KG1 (cell line): ENCODE measurements around the gene NUMB.
A peak's percentile ranks its signal among the peaks of the same experiment; 100 is the strongest.

Source experiments
- DNase-seq: peaks from one replicate; lab custom pipeline; 2025; lab: John Stamatoyannopoulos, UW

The NUMB gene

GRCh38 chr14:73458183-73458976 lies at the start of gene NUMB:
Gene NUMB, minus strand, starts transcription at chr14:73458546. Its CDS starts 102,795 bp downstream, at chr14:73355751.
- peak; percentile 94 for DNase-seq

GRCh38 chr14:73503648-73504047 lies 45.3 kb upstream of the NUMB start:
- no peak for DNase-seq

GRCh38 chr14:73502017-73502619 lies 43.8 kb upstream of the NUMB start:
- DNase-seq: no peak

- DNase-seq: no peak
These were observed 42.0 kb upstream of the NUMB start for GRCh38 chr14:73500360-73500759.

GRCh38 chr14:73494593-73494992 lies 36.2 kb upstream of the NUMB start:
- no peak for DNase-seq

DNA sequence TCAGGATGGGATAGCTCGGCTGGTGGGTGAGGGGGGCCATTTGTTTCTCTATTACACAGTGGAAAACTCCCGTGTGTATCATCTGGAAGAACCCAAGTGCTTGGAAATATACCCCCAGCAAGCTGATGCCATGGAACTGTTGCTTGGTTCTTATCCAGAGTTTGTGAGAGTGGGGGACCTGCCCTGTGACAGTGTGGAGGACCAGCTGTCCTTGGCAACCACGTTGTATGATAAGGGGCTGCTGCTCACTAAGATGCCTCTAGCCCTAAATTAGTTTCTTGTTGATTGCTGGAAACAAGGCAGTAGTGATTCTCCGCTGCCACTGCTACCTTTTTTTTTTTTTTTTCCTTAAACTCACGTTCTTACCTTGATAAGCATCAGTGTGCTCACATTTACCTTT lies 34.3 kb upstream of the NUMB start:
- DNase-seq: no peak

- no peak for DNase-seq
These were observed 33.8 kb upstream of the NUMB start for GRCh38 chr14:73492043-73492552.

GRCh38 chr14:73491256-73492042 lies 33.1 kb upstream of the NUMB start:
- DNase-seq: no peak

DNA sequence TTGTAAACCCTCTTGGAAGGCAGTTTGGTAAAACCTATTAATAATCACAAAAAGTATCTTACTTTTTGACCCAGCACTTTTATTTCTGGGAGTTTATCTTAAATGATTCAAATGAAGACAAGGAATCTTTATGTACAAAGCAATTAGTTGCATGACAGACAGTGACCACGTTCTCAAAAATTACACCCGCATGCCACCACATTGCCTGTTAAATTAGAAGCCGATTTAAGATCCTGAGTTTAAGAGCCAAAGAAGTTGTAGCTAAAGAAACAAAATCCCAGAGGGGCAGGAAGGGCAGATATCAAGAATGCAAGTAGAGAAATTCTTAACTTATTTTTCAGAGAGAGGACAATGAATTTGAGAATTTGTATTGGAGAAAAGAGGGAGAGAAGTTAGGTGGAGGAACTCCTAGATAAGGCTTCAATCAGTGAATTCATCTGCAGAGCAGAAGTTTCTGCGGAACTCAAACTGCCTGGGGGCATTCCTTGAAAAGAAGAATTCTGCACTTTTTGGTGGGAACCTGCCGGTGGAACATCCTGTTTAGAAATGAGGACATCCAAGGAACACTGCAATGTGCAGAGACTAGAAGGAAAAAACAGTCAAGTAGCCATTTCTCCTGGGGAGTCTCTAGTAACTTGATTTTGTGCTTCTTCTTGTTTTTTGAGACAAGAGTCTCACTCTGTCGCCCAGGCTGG lies 31.3 kb upstream of the NUMB start:
- DNase-seq: no peak

- no peak for DNase-seq
These were observed 20.3 kb upstream of the NUMB start for GRCh38 chr14:73478684-73479083.

DNA sequence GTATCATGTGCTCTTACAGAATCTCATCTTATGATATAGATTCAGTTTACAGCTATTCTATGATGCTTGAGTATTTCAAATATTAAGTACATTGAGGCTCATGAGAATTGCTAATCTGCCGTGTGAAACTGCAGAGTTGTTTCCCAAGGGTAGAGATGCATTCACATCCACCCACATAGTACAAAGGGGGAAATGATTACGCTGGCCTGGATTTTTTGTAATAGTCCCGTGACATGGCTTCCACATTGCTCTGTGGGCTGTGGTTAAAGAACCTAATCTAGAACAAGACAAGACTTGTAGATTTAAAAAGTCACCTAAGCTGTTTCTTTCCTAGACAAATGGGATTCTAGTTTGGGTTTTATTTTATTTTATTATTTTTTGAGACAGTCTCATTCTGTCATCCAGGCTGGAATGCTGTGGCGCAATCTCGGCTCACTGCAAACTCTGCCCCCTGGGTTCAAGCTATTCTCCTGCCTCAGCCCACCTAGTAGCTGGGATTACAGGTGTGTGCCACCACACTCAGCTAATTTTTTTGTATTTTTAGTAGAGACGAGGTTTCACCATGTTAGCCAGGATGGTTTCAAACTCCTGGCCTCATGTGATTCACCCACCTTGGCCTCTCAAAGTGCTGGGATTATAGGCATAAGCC lies 19.4 kb upstream of the NUMB start:
- no peak for DNase-seq

GRCh38 chr14:73476451-73476931 lies 18.1 kb upstream of the NUMB start:
- DNase-seq: no peak

GRCh38 chr14:73474952-73475351 lies 16.6 kb upstream of the NUMB start:
- DNase-seq: no peak

DNA sequence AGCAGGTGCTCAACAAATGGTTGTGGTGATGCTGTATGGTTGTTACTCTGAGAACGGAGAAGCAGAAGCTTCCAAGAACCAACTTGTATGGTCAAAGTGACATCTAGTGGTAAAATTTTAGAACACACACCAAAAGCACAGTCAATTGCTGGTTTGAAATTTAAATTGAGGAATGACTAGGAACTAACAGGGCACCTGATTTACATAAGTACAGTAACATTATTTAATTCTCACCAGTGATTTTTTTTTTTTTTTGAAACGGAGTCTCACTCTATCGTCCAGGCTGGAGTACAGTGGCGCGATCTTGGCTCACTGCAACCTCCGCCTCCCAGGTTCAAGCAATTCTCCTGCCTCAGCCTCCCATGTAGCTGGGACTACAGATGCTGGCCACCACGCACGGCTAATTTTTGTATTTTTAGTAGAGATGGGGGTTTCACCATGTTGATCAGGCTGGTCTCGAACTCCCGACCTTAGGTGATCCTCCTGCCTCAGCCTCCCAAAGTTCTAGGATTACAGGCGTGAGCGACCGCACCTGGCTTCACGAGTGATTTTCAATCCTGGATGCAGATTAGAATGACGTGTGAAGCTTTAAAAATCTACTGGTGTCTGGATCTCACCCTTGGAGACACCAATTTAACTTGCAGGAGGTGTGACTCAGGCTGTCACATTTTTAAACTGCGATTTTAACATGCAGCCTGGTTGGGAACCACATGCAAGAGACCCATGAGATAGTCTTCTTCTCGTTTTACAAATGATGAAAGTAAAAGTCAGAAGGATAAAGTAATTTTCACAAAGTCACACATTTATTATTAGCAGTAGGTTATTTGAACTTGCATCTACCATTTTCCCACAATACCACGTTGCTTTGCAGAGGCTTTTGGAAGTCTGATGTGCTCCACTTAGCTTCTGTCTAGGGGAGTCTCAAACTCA lies 14.1 kb upstream of the NUMB start:
- DNase-seq: peak; percentile 49

DNA sequence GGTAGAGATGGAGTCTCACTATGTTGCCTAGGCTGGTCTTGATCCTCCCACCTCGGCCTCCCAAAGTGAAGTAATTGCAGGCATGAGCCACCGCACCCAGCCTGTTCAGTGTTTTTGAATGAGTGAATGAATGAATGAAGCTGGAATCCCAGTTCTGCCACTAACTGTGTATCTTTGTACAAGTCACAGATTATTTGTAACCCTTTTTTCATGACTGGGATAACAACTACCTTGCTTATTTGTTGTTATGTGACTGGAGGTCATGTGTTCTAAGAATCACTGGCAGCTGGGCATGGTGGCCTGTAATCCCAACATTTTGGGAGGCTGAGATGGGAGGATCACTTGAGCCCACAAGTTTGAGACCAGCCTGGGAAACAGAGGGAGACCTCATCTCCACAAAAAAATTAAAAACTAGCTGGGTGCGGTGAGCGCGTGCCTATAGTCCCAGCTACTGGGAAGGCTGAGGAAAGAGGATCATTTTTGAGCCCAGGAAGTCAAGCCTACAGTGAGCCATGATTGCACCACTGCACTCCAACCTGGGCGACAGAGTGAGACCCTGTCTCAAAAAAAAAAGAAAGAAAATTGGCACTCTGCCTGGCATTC lies 13.3 kb upstream of the NUMB start:
- DNase-seq: no peak

DNA sequence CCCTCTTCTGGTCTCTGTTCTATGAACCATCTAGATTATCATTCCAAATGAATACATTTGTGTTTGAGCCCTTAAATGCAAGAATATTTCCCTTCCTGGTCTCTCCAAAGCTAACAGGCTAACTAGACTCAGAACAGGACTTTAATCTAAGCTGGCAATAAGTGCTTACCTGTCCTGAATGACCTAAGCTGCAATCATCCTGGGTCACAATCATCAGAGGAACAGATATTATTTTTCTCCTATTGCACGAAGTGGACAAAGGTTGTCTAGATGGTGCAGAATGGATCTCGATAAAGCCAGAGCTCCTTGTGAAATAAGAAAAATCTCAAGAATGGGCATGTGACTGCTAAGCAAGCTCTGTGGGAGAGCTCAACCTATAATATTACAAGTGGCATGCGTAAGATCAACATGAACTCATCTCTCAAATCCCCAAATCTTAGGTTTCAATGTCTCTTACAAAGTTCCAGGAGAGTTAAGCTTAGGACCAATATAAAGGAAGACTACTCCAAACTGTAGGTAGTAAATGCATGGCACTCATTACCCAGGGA lies 10.6 kb upstream of the NUMB start:
- no peak for DNase-seq

DNA sequence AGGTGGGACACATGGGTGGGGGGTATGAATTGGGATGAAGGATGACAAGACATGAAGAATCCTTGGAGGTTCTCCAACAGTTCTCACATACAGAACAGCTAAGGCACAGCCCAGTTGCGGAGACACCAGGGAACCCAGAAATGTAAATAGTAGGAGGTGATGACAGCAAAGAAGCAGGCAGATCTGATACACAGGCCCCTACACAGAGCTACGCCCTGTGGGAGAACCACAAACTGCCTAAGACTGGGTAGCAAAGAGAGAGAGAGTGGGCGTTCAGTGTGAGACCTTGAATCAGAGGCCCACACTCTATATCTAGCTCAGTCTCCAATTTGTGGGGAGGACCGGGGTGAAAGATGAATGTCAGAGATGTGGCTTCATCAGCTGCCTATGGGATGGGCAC lies 9.5 kb upstream of the NUMB start:
- no peak for DNase-seq

GRCh38 chr14:73467377-73467776 lies 9.0 kb upstream of the NUMB start:
- DNase-seq: no peak

GRCh38 chr14:73466861-73467260 lies 8.5 kb upstream of the NUMB start:
- no peak for DNase-seq
